Erythroblast (primary cell): Measurements from ENCODE around the gene ZMYND11.

ENCODE experiments used
- GATA1 ChIP-seq: IDR thresholded peaks from 2 replicates; pipeline ENCODE4 v1.6.1; 2011; ENCODE audit warnings: low read depth, mild to moderate bottlenecking, control low read depth, low read length, moderate library complexity
- POLR2A ChIP-seq: IDR thresholded peaks from 2 replicates; pipeline ENCODE4 v1.6.1; 2011; ENCODE audit warnings: mild to moderate bottlenecking, low read length

DNA sequence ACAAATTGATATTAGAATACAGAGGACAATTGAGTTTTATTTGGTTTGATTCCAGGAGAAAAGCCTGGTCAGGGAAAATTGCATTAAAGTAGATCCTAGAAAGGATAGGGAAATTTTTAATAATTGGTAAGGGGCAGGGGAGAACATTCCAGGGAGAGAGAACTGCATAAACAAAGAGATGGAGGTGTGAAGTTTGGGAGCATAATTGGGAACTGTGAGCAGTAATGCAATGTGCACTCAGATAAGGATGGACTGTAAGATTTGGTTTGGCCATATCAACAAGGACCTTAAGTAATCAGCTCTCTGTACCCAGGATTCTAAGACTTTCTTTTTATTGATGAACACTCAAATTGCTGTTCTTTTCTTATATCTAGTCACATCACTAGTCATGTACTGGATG, 41.4 kb downstream of the ZMYND11 start:
- no peak for TF ChIP-seq POLR2A
- no peak for TF ChIP-seq GATA1
